Left ventricle myocardium inferior (tissue), 1 donor: Measurements from ENCODE around the gene TRPM5. TPM values are rescaled to one million over a fixed set of nuclear protein-coding genes. Genes with fewer than 3 reads are reported as not detected.

Experiments used
- DNase-seq: peaks from one replicate; pipeline ENCODE4 v3.0.0-alpha.2; 2020
- H3K27ac ChIP-seq: fragments of 200-600 bp; replicated peaks from 2 replicates; pipeline ENCODE4 v1.8.0; 2021
- H3K27me3 ChIP-seq: fragments of 200-600 bp; 2 replicates; pipeline ENCODE4 v1.8.0; 2021; ENCODE audit warnings: low read depth
- H3K36me3 ChIP-seq: fragments of 200-600 bp; 2 replicates; pipeline ENCODE4 v1.8.0; 2021
- H3K4me1 ChIP-seq: fragments of 200-600 bp; 2 replicates; pipeline ENCODE4 v1.8.0; 2021
- H3K4me3 ChIP-seq: fragments of 200-600 bp; 2 replicates; pipeline ENCODE4 v1.8.0; 2021; ENCODE audit warnings: mild to moderate bottlenecking, moderate library complexity
- H3K9me3 ChIP-seq: fragments of 200-600 bp; replicated peaks from 2 replicates; pipeline ENCODE4 v1.8.0; 2021
- intact Hi-C: fragments of 100-400 bp; cut with micrococcal nuclease; formaldehyde crosslinking; loops from one replicate; pipeline ENCODE4 v1.11.0; 2022
- total RNA-seq: library from RNA; stranded (reverse); fragmentation: NEBNext Ultra II Directional; extraction: Animal tissue kit (Norgen Biotek cat#: 25700); gene quantifications from one replicate; pipeline ENCODE4 v1.2.1, GENCODE V29; 2021
- TF ChIP-seq, protein P1 (sequence below): fragments of 200-600 bp; IDR thresholded peaks from 2 replicates; pipeline ENCODE4 v1.8.0; 2021; ENCODE audit warnings: antibody characterized with exemption, mild to moderate bottlenecking, borderline replicate concordance
- donor health status: DM: no; HTN: yes; CAD: no; lungs with severe emphysema.

Gene TRPM5
- total RNA-seq, 1 donor from 2014 or later, result not detected

DNA sequence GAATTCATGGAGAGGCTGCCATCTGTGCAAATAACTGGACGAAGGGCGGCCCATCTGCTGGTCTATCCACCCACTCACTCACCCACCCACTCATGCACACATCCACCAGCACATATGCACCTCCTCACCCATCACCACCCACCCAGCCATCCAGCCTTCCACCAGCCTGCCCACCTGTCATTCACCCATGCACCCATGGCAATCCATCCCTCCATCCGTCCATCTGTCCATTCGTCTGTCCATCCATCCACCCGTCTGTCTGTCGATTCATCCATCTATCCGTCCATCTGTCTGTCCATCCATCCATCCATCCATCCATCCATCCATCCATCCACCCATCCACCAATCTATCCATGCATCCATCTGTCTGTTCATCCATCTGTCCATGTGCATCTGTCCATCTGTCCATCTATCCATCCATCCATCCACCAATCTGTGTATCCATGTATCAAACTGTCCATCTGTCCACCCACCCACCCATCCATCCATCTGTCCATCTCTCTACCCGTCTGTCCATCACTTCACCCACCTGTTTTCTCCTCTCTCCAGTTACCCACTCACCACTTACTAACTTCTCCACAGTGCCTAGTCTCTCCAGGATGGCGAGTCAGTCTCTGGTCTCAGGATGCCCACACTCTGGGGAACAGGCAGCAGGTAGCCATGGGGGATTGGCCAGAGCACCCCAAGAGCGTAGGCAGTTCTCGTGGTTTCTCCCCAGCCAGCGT, 8.9 kb downstream of the TRPM5 start:
- peaks cover 16% of the 10 kb centered on the region for H3K9me3 ChIP-seq
- peaks cover 14% of the 10 kb centered on the region for H3K27me3 ChIP-seq
- intact Hi-C loops, result no loop called here
- no peak for DNase-seq
- no peak overlapping the region for H3K4me3 ChIP-seq
- no peak overlapping the region for H3K27ac ChIP-seq
- no peaks in the 10 kb centered on the region for H3K36me3 ChIP-seq
- no peaks in the 10 kb centered on the region for H3K4me1 ChIP-seq
- TF ChIP-seq, protein P1, sequence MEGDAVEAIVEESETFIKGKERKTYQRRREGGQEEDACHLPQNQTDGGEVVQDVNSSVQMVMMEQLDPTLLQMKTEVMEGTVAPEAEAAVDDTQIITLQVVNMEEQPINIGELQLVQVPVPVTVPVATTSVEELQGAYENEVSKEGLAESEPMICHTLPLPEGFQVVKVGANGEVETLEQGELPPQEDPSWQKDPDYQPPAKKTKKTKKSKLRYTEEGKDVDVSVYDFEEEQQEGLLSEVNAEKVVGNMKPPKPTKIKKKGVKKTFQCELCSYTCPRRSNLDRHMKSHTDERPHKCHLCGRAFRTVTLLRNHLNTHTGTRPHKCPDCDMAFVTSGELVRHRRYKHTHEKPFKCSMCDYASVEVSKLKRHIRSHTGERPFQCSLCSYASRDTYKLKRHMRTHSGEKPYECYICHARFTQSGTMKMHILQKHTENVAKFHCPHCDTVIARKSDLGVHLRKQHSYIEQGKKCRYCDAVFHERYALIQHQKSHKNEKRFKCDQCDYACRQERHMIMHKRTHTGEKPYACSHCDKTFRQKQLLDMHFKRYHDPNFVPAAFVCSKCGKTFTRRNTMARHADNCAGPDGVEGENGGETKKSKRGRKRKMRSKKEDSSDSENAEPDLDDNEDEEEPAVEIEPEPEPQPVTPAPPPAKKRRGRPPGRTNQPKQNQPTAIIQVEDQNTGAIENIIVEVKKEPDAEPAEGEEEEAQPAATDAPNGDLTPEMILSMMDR, result no peak

DNA sequence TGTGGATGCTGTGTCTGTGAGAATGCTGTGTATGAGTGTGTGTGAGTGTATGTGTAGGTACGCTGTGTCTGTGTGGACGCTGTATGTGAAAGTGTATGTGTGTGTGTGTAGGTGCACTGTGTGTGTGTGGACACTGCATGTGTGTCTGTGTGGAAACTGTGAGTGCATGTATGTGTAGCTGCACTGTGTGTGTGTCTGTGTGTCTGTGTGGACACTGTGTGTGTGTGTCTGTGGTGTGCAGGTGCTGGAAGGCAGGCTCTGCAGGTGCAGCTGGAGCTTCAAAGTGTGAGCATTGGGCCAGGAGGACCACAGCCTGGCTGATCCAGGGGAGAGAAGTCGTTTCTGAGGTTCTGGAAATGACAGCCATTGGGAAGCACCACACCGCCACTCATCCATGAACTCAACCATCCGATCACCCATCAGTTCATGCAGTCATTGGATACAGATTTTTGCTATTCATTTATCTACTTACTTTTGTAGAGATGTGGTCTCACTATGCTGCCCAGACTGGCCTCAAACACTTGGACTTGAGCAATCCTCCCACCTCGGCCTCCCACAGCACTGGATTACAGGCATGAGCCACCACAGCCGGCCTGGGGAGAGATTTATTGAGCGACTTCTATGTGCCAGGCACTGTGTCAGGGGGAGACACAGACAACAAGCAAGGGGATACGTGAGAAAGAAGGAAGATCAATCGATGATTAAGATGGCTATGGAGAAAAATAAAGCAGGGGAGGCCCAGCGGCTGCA, 9.6 kb downstream of the TRPM5 start:
- Histone ChIP-seq H3K27ac (no peak overlapping the region), H3K4me1 (no peaks in the 10 kb centered on the region), H3K9me3 (peaks cover 11% of the 10 kb centered on the region), H3K36me3 (no peaks in the 10 kb centered on the region), H3K27me3 (peaks cover 14% of the 10 kb centered on the region), H3K4me3 (no peak overlapping the region)
- TF ChIP-seq, protein P1, result no peak
- intact Hi-C loops, result no loop called here
- no peak for DNase-seq

DNA sequence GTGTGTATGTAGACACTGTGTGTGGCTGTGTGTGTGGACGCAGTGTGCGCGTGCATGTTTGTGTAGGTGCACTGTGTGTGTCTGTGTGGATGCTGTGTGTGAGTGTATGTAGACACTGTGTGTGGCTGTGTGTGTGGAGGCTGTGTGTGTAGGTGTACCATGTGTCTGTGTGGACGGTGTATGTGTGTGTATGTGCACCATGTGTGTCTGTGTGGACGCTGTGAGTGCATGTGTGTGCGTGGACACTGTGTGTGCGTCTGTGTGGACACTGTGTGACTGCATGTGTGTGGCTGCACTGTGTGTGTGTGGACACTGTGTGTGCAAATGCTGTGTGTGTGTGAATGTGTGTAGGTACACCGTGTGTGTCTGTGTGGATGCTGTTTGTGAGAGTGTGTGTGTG, 10.3 kb downstream of the TRPM5 start:
- TF ChIP-seq, protein P1, result no peak
- no peaks in the 10 kb centered on the region for H3K36me3 ChIP-seq
- H3K4me3 ChIP-seq, result no peak overlapping the region
- H3K27ac ChIP-seq, result no peak overlapping the region
- H3K4me1 ChIP-seq, result no peaks in the 10 kb centered on the region
- peaks cover 6% of the 10 kb centered on the region for H3K9me3 ChIP-seq
- peaks cover 14% of the 10 kb centered on the region for H3K27me3 ChIP-seq
- intact Hi-C loops, result no loop called here
- DNase-seq, result peak; percentile 4

DNA sequence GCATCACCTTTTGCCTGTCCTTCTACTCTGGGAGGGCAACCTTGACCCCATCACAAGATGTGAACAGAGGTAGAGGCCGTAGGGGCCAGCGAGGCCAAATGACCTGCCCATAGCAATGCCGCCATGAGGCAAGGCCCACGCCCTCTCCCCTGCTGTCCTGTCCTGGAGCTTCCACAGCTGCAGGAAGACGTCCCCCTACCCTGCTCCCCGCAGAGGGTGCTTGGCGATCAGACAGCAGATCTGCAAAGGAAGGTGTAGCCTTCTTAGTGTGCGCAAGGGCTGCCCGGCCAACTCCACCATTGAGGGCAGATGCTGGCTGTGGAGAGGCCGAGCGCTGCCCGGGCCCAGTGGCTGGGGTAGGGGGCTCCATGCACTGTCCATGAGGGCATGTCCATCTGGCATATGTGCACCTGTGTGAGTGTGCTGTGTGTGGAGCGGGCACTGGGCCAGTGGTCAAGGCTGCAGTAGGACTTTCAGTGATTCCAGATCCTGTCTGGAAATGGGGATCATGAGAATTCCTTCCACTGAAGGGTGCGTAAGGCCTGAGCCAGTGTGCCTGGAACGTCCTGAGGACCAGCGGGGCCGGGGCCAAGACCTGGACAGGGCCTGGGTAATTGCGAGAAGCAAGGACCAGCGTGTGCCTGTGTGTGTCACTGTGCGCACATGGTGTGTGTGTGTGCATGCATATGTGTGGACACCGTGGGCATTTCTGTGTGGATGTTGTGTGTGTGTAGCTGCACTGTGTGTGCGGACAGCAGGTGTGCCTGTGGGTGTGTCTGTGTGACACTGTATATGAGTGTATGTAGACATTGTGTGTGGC, 11.0 kb downstream of the TRPM5 start:
- Histone ChIP-seq H3K27ac (no peak overlapping the region), H3K36me3 (no peaks in the 10 kb centered on the region), H3K4me3 (no peak overlapping the region), H3K9me3 (no peaks in the 10 kb centered on the region), H3K27me3 (peaks cover 14% of the 10 kb centered on the region), H3K4me1 (no peaks in the 10 kb centered on the region)
- intact Hi-C loops, result no loop called here
- peak; percentile 11 for DNase-seq
- TF ChIP-seq, protein P1, result no peak

DNA sequence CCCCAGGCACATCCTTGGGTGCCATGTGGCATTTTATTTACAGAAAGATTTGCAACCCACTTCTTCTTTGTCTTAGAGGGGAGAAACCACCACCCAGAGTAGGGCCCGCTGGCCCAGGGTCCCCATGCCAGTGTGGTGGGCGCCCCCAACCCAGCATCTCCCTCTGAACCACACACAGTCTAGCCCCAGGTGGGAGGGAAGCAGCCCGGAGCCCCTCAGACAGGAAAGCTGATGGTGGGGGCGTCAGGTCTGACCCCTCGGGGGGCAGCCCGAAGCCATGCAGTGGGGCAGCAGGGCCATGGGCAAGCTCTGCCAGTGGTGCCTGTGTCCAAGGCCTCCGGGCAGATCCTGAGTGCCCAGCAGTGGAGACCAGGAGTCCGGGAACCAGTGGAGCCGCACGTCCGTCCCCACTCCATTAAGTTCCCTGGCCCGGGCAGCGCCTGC, 11.7 kb downstream of the TRPM5 start:
- Histone ChIP-seq H3K27ac (no peak overlapping the region), H3K4me1 (no peaks in the 10 kb centered on the region), H3K36me3 (no peaks in the 10 kb centered on the region), H3K27me3 (peaks cover 14% of the 10 kb centered on the region), H3K4me3 (no peak overlapping the region), H3K9me3 (no peaks in the 10 kb centered on the region)
- intact Hi-C loops, result no loop called here
- TF ChIP-seq, protein P1, result no peak
- peak; percentile 6 for DNase-seq
